ENCODE measurements around the gene CHRM4. TPM values are rescaled to one million over a fixed set of nuclear protein-coding genes. Genes with fewer than 3 reads are reported as not detected.

CHRM4 gene
- total RNA-seq, 2 donors from 2014 or later: 0.46 TPM; not detected in 1

- Histone ChIP-seq H3K36me3 (ENCODE audit: control insufficient read depth, insufficient read depth, low read length) (no peaks in the 10 kb centered on the region), H3K9me3 (ENCODE audit: control insufficient read depth, low read length) (no peaks in the 10 kb centered on the region), H3K27ac (ENCODE audit: low read depth, low read length) (no peak overlapping the region), H3K4me1 (ENCODE audit: control insufficient read depth, insufficient read depth, low read length) (peaks cover 6% of the 10 kb centered on the region), H3K27me3 (ENCODE audit: control insufficient read depth, insufficient read depth, low read length, poor library complexity, severe bottlenecking) (no peaks in the 10 kb centered on the region), H3K4me3 (ENCODE audit: low read length) (no peak overlapping the region), H3K9ac (ENCODE audit: extremely low read depth, low read length, poor library complexity, severe bottlenecking) (no peak overlapping the region)
- no peaks in the 10 kb centered on the region for H3K27me3 Mint-ChIP-seq (ENCODE audit: insufficient read depth)
- H3K4me1 Mint-ChIP-seq: peaks cover 26% of the 10 kb centered on the region
- no peaks in the 10 kb centered on the region for H3K36me3 Mint-ChIP-seq (ENCODE audit: low read depth)
- TF ChIP-seq CTCF (conservative IDR thresholded peaks at IDR 0.05): no peak
- H3K27ac Mint-ChIP-seq: no peak overlapping the region
- DNase-seq: no peak
- no peaks in the 10 kb centered on the region for H3K9me3 Mint-ChIP-seq
- no CpG with 5 or more reads among the region's 1 CpG for WGBS, 2 experiments (ENCODE audit: insufficient coverage in 1 of 2, insufficient read length in 1 of 2)
- no peak overlapping the region for H3K4me3 Mint-ChIP-seq
These were observed 31.6 kb downstream of the CHRM4 start for GRCh38 chr11:46359953-46360352.

- no peak for TF ChIP-seq CTCF (conservative IDR thresholded peaks at IDR 0.05)
- Histone ChIP-seq H3K9ac (ENCODE audit: extremely low read depth, low read length, poor library complexity, severe bottlenecking) (no peak overlapping the region), H3K27me3 (ENCODE audit: control insufficient read depth, insufficient read depth, low read length, poor library complexity, severe bottlenecking) (no peaks in the 10 kb centered on the region), H3K9me3 (ENCODE audit: control insufficient read depth, low read length) (no peaks in the 10 kb centered on the region), H3K4me3 (ENCODE audit: low read length) (no peak overlapping the region), H3K27ac (ENCODE audit: low read depth, low read length) (no peak overlapping the region), H3K4me1 (ENCODE audit: control insufficient read depth, insufficient read depth, low read length) (peaks cover 6% of the 10 kb centered on the region), H3K36me3 (ENCODE audit: control insufficient read depth, insufficient read depth, low read length) (no peaks in the 10 kb centered on the region)
- DNase-seq: no peak
- H3K27ac Mint-ChIP-seq: no peak overlapping the region
- no peaks in the 10 kb centered on the region for H3K27me3 Mint-ChIP-seq (ENCODE audit: insufficient read depth)
- peaks cover 25% of the 10 kb centered on the region for H3K4me1 Mint-ChIP-seq
- H3K9me3 Mint-ChIP-seq: no peaks in the 10 kb centered on the region
- WGBS, 2 experiments (ENCODE audit: insufficient coverage in 1 of 2, insufficient read length in 1 of 2): 90 to 91% methylated on average over 9 to 11 of the region's 11 CpGs
- no peak overlapping the region for H3K4me3 Mint-ChIP-seq
- peaks cover 4% of the 10 kb centered on the region for H3K36me3 Mint-ChIP-seq (ENCODE audit: low read depth)
These were observed 34.1 kb downstream of the CHRM4 start for GRCh38 chr11:46357483-46357936.

- H3K27ac ChIP-seq (ENCODE audit: low read depth, low read length): no peak overlapping the region
- H3K4me1 ChIP-seq (ENCODE audit: control insufficient read depth, insufficient read depth, low read length): peaks cover 6% of the 10 kb centered on the region
- H3K36me3 Mint-ChIP-seq (ENCODE audit: low read depth): peaks cover 4% of the 10 kb centered on the region
- no peak overlapping the region for H3K4me3 ChIP-seq (ENCODE audit: low read length)
- no peak for TF ChIP-seq CTCF (conservative IDR thresholded peaks at IDR 0.05)
- DNase-seq: no peak
- no peaks in the 10 kb centered on the region for H3K27me3 Mint-ChIP-seq (ENCODE audit: insufficient read depth)
- no peaks in the 10 kb centered on the region for H3K9me3 ChIP-seq (ENCODE audit: control insufficient read depth, low read length)
- H3K9me3 Mint-ChIP-seq: no peaks in the 10 kb centered on the region
- H3K27ac Mint-ChIP-seq: peak overlapping the region; percentile 8
- H3K9ac ChIP-seq (ENCODE audit: extremely low read depth, low read length, poor library complexity, severe bottlenecking): no peak overlapping the region
- WGBS, 2 experiments (ENCODE audit: insufficient coverage in 1 of 2, insufficient read length in 1 of 2): 87 to 90% methylated on average over 4 to 7 of the region's 7 CpGs
- no peaks in the 10 kb centered on the region for H3K27me3 ChIP-seq (ENCODE audit: control insufficient read depth, insufficient read depth, low read length, poor library complexity, severe bottlenecking)
- peaks cover 25% of the 10 kb centered on the region for H3K4me1 Mint-ChIP-seq
- no peak overlapping the region for H3K4me3 Mint-ChIP-seq
- H3K36me3 ChIP-seq (ENCODE audit: control insufficient read depth, insufficient read depth, low read length): no peaks in the 10 kb centered on the region
These were observed 34.6 kb downstream of the CHRM4 start for GRCh38 chr11:46356924-46357482.

Measured in endodermal cell (in vitro differentiated cells).